T follicular helper cell (primary cell): ENCODE measurements around the gene OR4C11.

Experiments used
- DNase-seq: peaks from one replicate; pipeline ENCODE4 v3.0.0-alpha.2; 2020; ENCODE audit warnings: low read depth
- total RNA-seq, 2 experiments: gene quantifications; one replicate each; lab custom pipeline; 2026; lab: John Stamatoyannopoulos, UW

OR4C11 gene
- 0 reads per million in 2 experiments for total RNA-seq

- no peak for DNase-seq
Measured at GRCh38 chr11:55607545-55607944, at the start of gene OR4C11. Gene OR4C11, minus strand, starts transcription at chr11:55607645. Its CDS starts 3,272 bp downstream, at chr11:55604373.

- DNase-seq = no peak
Measured at GRCh38 chr11:55655096-55655495, 47.7 kb upstream of the OR4C11 start.

- DNase-seq = no peak
Measured at GRCh38 chr11:55652560-55652959, 45.1 kb upstream of the OR4C11 start.

- DNase-seq = no peak
Measured at GRCh38 chr11:55648027-55648426, 40.6 kb upstream of the OR4C11 start, which contains the start of gene OR4S2. Gene OR4S2, plus strand, starts transcription at chr11:55648327. Its CDS starts 2,577 bp downstream, at chr11:55650904.

- DNase-seq = no peak
Measured at GRCh38 chr11:55634813-55635212, 27.4 kb upstream of the OR4C11 start, which contains the start of gene OR4P4. Gene OR4P4, plus strand, starts transcription at chr11:55635113.

- DNase-seq = no peak
Measured at GRCh38 chr11:55624531-55624930, 17.1 kb upstream of the OR4C11 start.

GRCh38 chr11:55572548-55572947 lies 34.9 kb downstream of the OR4C11 start:
- no peak for DNase-seq

GRCh38 chr11:55571828-55572227 lies 35.6 kb downstream of the OR4C11 start, which contains the start of gene OR4C16:
Gene OR4C16, plus strand, starts transcription at chr11:55572128. Its CDS starts 0 bp downstream, at chr11:55572128.
- no peak for DNase-seq

- DNase-seq = no peak
Measured at GRCh38 chr11:55554169-55554568, 53.3 kb downstream of the OR4C11 start, which contains the start of gene OR4C15. Gene OR4C15, plus strand, starts transcription at chr11:55554469. Its CDS starts 0 bp downstream, at chr11:55554469.
